ENCODE results near the gene UBE2S.

UBE2S gene

DNA sequence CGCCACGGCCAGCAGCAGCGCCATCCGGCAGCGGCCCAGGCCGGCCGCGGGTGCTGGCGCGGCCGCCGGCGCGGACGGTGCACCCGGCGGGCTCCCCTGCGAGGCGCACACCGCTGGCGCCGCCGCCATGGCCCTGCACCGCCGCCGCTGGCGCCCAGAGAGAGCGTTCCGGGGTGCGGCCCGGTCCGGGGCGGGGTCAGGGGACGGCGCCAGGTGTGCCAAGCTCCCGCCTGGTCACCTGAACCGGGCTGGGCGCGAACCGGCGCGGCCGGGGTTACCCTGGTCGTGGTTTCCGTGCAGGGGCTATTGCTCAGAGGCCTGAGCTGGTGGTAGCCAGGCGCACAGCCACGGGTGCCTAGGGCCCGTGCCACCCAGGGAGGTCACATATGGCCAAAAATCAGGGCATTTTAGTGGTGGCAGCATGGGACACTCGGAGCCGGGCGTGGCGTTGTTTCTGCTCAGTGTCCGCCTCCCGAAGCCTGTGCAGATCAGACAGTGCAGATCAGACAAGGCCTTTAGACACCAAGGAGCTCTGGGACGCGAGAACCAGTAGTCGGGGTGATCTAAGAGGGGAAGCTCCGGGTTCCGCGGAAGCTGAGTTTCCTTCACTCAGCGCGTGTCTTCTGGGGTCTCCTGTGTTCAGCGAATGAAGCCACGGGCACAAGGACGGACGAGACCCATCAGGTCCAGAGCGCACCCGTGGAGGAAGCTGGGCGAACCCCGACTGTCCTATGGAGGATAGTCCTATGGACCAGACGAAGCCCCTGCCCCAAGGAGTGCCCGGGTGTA, 23.3 kb downstream of the UBE2S start, which contains the start of gene TMEM238:
TSS of gene TMEM238 (minus strand) at position 162 of the 789 bp plus-strand sequence. CDS start at position 129, 33 bp downstream.
- peak in 1 of 3 donors; percentile 28 for DNase-seq (ENCODE audit: low read depth in 3 of 3)

- DNase-seq (ENCODE audit: low read depth in 3 of 3), result peak in 2 of 3 donors; percentile 44 to 56
These were observed 24.1 kb downstream of the UBE2S start for GRCh38 chr19:55383279-55384130.

DNA sequence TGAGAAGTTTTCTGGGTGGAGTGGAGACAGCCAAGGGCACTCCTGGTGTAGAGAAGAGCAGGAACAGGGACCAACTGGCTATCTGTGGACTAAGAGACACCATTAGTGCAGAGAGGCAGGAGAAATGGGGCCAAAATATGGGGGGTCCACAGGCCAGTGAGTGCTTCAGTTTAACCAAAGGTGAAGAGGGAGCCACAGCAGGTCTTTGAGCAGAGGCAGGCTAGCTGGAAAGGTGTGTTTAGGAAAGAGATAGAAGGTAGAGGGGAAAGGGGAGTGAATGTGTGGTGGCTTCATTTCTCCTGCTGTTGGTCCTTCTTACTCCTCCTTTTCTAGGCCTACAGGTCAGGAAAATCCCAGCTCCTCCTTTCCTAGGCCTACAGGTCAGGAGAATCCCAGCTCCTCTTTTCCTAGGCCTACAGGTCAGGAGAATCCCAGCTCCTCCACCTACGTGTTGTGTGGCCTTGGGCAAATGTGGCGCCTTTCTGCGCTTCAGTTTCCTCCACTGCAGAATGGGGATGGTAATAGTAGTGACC, 25.0 kb downstream of the UBE2S start:
- DNase-seq (ENCODE audit: low read depth in 3 of 3), result no peak

DNA sequence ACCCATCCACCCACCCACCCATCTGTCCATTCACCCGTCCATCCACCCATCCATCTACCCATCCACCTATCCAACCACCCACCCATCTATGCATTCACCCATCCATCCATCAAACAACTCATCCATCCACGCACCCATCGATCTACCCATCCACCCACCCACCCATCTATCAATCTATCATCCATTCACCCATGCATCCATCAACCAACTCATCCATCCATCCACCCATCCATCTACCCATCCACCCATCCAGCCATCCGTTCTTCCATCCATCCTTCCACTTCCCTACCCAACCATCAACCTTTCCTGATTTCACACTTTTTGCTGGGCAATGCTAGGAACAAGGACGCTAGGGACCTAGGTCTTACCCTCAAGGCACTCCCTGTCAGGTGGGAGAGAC, 25.6 kb downstream of the UBE2S start:
- no peak for DNase-seq (ENCODE audit: low read depth in 3 of 3)

GRCh38 chr19:55379174-55379573, 28.4 kb downstream of the UBE2S start:
- no peak for DNase-seq (ENCODE audit: low read depth in 3 of 3)

GRCh38 chr19:55377356-55378131, 30.0 kb downstream of the UBE2S start:
- DNase-seq (ENCODE audit: low read depth in 3 of 3), result no peak

DNA sequence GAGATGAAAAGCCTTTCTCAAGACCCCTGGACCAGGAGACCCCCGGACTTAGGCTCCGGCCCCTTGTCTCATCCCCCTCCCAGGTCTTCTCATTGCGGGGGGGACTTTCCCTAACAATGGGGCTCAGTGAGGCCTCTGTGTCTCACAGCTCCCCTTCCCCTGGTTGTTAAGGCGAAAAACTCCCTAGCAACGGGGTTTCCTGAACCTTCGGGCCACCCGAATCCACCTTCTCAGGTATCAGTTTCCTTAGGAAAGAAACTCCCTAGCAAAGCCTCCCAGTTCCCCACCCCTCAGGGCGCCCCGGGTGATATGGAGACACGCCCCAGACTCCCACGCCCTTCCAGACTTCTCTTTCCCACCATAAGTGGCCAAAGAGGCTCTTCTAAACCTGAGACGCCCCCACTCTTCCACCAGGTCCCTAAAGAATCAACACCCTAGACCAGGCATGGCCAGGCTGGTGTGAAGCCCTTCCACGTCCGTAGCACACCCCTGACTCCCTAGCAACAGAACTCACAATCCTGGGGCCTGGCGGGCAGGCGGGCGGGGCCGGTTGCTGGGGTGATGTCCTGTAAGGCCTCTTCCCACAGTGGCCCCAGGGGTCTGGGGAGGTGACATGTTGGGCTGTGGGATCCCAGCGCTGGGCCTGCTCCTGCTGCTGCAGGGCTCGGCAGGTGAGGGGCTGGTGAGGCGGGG, 31.2 kb downstream of the UBE2S start, which contains the start of gene TMEM190:
TSS of gene TMEM190 (plus strand) at position 586 of the 693 bp plus-strand sequence. CDS start at position 614, 28 bp downstream.
- no peak for DNase-seq (ENCODE audit: low read depth in 3 of 3)

GRCh38 chr19:55373993-55374757, 33.4 kb downstream of the UBE2S start:
- DNase-seq (ENCODE audit: low read depth in 3 of 3), result no peak

GRCh38 chr19:55373306-55373992, 34.1 kb downstream of the UBE2S start:
- no peak for DNase-seq (ENCODE audit: low read depth in 3 of 3)

- no peak for DNase-seq (ENCODE audit: low read depth in 3 of 3)
These were observed 35.1 kb downstream of the UBE2S start for GRCh38 chr19:55372316-55373081.

DNA sequence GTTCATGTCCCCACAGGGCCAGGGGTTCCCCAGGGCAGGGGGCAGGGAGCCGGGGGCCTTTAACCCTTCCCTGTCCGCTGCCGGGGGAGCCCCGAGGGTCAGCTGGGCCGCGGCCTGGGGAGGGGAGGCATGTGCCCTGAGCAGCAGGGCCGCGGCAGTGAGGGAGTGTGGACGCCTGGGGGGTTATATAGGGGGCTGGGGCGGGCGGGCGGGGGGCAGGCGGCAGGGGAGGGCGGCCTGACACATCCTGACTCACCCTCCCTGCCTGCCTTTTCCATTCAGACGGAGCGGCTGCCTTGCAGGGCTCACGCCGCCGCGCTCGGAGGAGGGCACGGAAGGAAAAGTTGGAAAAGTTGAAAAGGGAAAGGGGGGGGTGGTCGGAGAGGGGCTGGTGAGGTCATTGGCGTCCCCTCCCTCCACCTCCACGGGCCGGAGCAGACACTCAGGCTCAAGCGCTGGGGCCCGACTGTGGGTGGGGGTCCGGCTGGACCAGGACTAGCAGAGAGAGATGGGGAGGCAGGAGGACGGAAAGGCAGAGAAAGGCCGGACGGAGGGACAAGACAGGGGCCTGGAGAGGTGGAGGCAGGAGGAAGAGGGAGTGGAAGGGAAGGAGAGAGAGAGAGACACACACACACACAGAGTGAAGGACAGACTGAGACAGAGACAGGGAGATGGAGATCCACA, 37.1 kb downstream of the UBE2S start, which contains the start of gene IL11:
TSS of gene IL11 (minus strand) at position 159 of the 684 bp plus-strand sequence. CDS start at position 6, 153 bp downstream.
- DNase-seq (ENCODE audit: low read depth in 3 of 3), result no peak

DNA sequence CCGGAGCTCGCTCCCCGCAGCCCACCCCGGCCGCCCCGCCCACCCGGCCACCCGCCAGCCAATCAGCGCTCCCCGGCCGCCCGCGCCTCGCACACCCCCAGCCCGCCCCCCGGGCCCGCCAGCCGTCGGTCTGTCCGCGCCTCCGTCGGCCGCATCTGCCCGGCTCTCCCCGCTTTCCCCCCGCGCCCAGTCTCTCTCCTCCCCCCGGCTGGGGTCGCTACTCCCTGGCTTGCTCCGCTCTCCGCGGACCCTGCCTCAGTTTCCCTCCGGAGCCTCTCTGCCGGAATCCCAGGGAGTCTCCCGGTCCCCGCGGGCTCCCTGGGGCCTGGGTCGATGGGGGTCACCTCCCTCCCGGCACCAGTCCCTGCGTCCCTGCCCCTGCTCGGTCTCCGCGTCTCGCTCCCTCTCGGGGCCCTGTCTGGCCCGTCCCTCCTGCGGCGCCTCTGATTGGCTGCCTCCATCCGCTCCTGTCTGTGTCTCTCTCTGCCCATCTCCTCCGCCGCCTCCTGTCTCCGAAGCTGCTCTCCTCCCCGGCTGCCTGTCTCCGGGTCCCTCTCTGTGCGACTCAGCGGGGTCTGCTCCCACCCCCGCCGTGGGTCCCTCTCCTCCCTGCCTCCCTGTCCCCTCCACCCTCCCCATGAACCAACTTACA, 37.8 kb downstream of the UBE2S start:
- DNase-seq (ENCODE audit: low read depth in 3 of 3), result no peak

- no peak for DNase-seq (ENCODE audit: low read depth in 3 of 3)
These were observed 38.7 kb downstream of the UBE2S start for GRCh38 chr19:55368701-55369563.

- no peak for DNase-seq (ENCODE audit: low read depth in 3 of 3)
These were observed 39.5 kb downstream of the UBE2S start for GRCh38 chr19:55368106-55368505.

DNA sequence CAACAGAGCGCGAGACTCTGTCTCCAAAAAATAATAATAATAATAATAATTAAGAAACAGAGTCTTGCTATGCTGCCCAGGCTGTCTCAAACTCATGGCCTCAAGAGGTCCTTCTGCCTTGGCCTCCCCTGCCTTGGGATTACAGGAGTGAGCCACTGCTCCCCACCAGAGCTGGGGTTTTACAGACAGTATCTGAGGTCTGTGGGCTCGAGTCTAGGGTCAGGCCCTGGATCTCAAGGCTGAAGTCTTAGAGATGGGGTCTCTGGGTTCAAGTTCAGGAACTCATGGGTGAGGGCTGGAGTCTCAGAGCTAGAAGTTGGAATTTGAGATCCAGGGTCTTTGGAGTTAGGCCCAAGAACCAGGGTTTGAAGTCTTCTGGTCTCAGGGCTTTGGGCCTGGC, 40.8 kb downstream of the UBE2S start:
- no peak for DNase-seq (ENCODE audit: low read depth in 3 of 3)

GRCh38 chr19:55365964-55366363, 41.6 kb downstream of the UBE2S start:
- DNase-seq (ENCODE audit: low read depth in 3 of 3), result no peak

DNA sequence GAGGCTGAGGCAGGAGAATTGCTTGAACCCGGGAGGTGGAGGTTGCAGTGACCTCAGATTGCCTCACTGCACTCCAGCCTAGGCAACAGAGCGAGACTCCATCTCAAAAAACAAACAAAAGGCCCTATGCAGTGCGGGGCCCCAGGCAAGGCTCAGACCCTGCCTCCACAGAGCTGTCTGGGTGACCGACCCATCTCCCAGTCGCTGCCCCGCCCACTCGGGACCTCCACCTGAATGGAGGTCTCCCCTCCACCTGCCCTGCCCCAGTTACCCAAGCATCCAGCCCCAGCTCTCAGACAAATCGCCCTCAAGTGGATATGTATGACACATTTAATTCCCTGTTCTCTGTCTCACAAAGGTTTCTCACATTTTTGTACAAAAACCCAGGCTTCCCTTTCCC, 42.3 kb downstream of the UBE2S start:
- no peak for DNase-seq (ENCODE audit: low read depth in 3 of 3)

Measured in stimulated activated CD4-positive, alpha-beta T cell treated with anti-CD3 and anti-CD28 coated beads, TNF-alpha, amount 100 ng/mL, for 48 hours (primary cell).